Retinal pigment epithelial cell (primary cell): Measurements from ENCODE around the gene MTHFD1L.

Experiments used
- DNase-seq: peaks from one replicate; pipeline ENCODE4 v3.0.0-alpha.2; 2010; ENCODE audit warnings: low read depth
- H3K4me3 ChIP-seq: 2 replicates; pipeline ENCODE4 v1.5.1; 2011; ENCODE audit warnings: mild to moderate bottlenecking, low read length, control low read depth, moderate library complexity
- TF ChIP-seq, protein P1 (sequence below): conservative IDR thresholded peaks from 2 replicates; pipeline ENCODE4 v1.5.1; 2011; ENCODE audit warnings: low read depth, low read length, control low read depth, inconsistent platforms

Gene MTHFD1L

DNA sequence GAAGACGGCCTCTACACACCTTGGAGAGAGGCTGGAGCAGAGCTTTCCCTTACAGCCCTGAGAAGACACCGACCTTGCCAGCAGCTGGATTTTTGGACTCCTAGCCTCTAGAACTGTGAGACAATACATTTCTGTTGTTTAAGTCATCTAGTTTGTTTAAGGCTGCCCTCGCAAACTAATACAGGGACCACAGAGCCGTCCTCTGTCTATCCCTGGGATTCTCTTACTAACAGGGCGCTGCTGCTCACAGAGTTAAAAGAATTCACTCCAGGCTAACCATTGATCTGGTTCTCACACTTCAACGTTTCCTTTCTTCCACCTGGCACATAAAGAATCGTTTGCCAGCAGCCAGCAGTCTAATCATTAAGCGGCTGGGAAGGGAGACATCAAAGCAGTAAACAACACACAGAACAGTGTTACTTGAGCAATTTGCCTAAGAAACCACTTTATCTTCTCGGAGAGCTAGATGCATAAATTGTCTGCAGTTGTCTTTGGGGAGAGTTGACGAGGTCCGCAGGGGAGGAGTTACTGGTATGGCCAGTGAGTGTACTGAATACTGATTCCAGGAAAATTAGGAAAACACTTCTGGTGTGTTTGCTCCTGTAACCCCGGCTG is 270.7 kb downstream of the MTHFD1L start:
- H3K4me3 ChIP-seq = no peak overlapping the region
- DNase-seq = no peak
- TF ChIP-seq, protein P1, sequence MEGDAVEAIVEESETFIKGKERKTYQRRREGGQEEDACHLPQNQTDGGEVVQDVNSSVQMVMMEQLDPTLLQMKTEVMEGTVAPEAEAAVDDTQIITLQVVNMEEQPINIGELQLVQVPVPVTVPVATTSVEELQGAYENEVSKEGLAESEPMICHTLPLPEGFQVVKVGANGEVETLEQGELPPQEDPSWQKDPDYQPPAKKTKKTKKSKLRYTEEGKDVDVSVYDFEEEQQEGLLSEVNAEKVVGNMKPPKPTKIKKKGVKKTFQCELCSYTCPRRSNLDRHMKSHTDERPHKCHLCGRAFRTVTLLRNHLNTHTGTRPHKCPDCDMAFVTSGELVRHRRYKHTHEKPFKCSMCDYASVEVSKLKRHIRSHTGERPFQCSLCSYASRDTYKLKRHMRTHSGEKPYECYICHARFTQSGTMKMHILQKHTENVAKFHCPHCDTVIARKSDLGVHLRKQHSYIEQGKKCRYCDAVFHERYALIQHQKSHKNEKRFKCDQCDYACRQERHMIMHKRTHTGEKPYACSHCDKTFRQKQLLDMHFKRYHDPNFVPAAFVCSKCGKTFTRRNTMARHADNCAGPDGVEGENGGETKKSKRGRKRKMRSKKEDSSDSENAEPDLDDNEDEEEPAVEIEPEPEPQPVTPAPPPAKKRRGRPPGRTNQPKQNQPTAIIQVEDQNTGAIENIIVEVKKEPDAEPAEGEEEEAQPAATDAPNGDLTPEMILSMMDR = no peak

DNA sequence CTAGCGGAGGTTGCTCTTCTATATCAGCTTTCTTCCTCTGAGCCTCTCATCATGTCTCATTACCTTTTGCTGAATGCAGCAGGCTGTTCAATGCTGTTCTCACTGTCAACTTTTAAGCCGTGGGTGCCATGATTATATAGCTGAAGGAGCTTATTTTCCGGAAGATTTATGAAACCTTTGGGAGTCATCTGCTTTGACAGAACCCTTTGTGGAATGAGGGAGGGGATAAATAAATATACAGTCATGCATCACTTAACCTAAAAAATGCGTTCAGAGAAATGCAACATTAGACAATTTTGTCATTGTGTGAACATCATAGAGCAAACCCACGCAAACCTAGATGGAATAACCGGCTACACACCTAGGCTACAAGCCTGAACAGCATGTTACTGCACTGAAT is 272.0 kb downstream of the MTHFD1L start:
- TF ChIP-seq, protein P1 = no peak
- H3K4me3 ChIP-seq = no peak overlapping the region
- DNase-seq = no peak

DNA sequence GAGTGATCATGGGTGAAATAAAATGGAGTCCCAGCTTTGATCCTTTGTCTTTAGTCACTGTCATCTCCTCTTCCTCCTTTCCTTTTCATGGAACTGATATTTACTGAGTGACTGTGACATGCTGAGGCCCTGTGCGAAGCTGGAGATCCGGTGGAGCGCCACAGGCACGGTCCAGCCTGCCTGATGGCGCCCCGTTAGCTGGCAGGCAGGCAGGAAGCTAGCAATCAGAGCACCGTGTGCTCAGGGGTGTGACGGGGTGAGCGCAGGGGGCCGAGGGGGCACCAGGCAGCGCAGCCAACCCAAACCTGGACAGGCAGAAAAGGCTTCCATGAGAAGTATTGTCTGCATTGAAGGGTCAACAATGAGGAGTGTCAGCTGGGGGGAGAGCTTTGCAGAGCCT is 274.0 kb downstream of the MTHFD1L start:
- H3K4me3 ChIP-seq = no peak overlapping the region
- no peak for DNase-seq
- TF ChIP-seq, protein P1 = no peak

DNA sequence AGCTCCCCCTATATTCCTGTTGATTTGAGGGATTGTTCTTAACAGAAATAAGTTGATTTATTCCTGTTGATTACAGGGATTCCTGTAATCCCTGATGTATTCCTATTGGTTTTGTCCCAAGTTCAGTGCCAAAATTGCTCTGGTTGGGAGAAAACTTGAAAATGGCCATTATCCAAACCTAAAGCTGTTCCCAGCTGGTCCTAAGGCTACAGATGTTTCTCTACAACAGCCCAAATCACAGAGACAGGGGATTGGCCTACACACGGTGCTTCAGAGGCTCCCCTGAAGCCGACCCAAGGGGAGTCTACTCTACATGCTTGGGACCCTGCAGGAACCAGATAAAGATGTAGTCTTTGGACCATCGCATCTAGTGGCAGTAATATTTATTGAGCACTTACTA is 275.3 kb downstream of the MTHFD1L start:
- H3K4me3 ChIP-seq = no peak overlapping the region
- DNase-seq = no peak
- TF ChIP-seq, protein P1 = no peak

DNA sequence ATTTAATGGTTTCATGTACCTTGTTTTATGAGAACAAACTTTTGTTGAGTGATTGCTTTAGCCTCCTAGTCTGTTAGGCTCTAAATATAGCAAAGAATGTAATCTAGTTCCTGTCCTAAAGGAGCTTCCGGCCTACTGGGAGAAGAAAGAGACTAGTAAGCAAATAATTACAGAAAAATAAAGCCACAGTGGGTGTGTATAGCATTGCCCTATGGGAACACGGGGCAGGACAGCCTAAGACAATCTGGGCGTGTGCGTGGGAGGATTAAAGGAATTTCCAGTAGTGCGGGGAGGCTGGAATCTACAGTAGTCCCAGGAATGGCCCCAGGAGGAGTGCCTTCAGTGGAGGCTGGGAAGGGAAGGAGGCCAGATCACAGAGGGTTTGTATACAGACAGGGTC is 276.2 kb downstream of the MTHFD1L start:
- TF ChIP-seq, protein P1 = no peak
- DNase-seq = no peak
- H3K4me3 ChIP-seq = no peak overlapping the region

DNA sequence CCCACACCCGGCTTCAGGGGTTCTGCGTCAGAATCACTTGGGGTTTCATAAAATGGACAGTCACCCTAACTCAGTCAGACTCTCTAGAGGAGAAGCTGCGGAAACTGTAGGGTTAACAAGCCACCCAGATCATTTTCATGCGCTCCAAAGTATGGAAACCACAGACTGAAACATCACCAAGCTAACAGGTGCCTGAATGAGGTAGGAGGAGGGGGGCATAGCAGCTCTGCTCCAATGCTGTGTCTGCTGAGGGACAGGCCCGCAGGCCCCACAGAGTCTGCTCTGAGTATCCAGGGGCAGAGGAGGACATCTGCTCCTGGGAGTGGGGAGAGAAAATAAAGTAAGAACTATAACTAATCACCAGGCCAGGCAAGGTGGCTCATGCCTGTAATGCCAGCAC is 277.2 kb downstream of the MTHFD1L start:
- TF ChIP-seq, protein P1 = no peak
- DNase-seq = no peak
- H3K4me3 ChIP-seq = no peak overlapping the region

DNA sequence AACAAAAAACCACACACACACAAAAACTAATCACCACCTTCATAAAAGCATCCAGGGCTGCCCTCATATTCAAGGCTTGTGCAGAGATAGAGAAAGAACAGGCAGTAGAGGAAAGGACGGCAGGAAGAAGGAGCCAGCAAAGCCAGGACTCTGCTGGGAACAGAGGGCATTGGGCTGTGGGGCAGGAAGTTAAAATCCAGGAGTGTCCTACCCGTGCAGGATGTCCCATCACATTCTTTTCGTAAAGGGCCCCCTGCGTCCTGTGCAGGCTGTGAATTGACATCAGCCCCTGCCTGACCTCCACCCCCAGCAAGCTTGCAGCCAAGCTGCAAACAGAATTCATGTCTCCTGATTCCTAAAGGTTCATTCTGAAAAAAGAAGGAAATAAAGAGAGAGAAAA is 277.8 kb downstream of the MTHFD1L start:
- TF ChIP-seq, protein P1 = no peak
- no peak for DNase-seq
- no peak overlapping the region for H3K4me3 ChIP-seq
